ENCODE results near the gene MT1F.
"Not testable (repeated sequence)": the region's sequence is repeated elsewhere in the genome, so short reads cannot be mapped to it uniquely, and the experiment has no call there.

Gene MT1F

GRCh38 chr16:56657555-56658326, at the start of gene MT1F:
Gene MT1F, plus strand, starts transcription at chr16:56657959. Its CDS starts 100 bp downstream, at chr16:56658059.
- peak; percentile 49 to 63 (median 61) for DNase-seq (ENCODE audit: low read depth in 3 of 3)

DNA sequence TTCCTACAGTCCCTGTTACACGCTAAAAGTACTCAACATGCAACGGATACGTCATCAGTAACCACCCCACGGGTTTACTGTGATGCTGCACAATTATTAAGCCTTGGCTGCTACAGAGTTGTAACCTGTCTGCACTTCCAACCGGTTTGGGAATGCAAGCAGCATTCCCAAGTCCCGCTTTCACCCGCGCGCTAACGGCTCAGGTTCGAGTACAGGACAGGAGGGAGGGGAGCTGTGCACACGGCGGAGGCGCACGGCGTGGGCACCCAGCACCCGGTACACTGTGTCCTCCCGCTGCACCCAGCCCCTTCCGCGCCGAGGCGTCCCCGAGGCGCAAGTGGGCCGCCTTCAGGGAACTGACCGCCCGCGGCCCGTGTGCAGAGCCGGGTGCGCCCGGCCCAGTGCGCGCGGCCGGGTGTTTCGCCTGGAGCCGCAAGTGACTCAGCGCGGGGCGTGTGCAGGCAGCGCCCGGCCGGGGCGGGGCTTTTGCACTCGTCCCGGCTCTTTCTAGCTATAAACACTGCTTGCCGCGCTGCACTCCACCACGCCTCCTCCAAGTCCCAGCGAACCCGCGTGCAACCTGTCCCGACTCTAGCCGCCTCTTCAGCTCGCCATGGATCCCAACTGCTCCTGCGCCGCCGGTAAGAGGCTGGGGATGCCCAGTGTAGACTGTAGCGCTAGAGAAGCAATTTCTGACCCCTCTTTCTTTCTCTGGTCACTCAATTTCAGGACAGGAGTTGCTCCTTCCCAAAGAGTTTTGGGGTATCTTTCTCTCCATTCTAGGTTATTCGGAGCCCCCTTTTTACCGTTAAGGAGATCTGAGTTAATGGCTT, 49.5 kb upstream of the MT1F start, which contains the start of gene MT2A:
Gene MT2A, plus strand, starts transcription at position 542 of the 833 bp plus-strand sequence. Its CDS starts 72 bp downstream, at position 614.
- peak; percentile 73 to 82 (median 74) for DNase-seq (ENCODE audit: low read depth in 3 of 3)

GRCh38 chr16:56608876-56609462, 48.8 kb upstream of the MT1F start:
- no peak for DNase-seq (ENCODE audit: low read depth in 3 of 3)

GRCh38 chr16:56609463-56609921, 48.3 kb upstream of the MT1F start:
- peak in 2 of 3 experiments; percentile 51 to 63 for DNase-seq (ENCODE audit: low read depth in 3 of 3)

DNA sequence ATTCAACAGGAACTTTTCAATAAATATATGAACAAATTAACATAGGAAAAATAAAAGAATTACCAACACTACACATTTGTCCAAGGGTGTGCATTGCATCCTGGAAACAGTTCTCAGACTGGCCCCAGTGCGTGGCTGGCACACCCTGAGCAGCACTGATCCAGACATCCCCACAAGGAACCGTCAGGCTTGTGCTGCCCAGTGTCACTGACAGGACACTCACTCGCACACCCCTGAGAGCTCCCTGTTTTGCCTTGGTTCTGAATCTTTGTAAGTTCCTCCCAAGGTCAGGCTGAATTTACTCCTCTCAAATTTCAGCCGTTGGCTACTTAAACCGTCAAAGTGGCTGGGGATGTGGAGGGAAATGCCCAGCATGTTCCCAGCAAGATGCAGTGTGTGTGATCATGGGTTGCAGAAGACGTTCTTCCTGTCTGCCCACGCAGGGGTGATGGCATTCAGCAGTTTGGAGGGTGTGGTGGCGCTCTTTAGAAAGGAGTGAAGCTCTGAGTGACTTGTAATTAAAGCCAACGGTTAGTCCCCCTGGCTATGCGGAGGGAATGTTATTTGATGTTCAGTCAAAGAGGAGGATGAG, 47.6 kb upstream of the MT1F start:
- peak in 2 of 3 experiments; percentile 68 to 72 for DNase-seq (ENCODE audit: low read depth in 3 of 3)

- no peak for DNase-seq (ENCODE audit: low read depth in 3 of 3)
These were observed 47.1 kb upstream of the MT1F start for GRCh38 chr16:56610609-56611111.

DNA sequence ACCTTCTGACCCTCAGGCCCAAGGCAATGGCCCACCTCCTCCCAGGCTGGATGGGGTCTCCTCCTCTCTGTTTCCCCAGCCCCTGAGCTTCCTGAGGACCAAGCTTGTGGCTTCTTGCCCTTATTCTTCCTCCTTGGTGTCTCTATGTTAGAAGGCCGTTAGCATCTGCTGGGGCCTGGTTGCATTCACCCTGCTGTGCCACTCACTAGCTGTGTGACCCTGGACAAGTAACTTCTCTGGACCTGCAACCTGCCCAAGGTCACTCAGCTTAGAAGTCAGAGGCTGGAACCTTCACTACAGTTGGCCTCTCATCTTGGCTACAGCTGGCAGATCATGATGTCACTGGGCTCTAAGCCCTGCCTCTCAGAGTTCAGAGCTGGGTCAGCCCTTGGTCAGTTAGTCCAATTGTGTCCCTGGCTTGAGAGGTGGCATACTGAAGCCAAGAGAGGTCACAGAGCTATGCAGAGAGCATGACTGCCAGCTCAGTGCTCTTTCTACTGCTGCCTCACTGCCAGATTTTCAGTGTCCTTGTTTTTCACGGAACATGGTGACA, 46.4 kb upstream of the MT1F start:
- DNase-seq (ENCODE audit: low read depth in 3 of 3) = no peak

DNA sequence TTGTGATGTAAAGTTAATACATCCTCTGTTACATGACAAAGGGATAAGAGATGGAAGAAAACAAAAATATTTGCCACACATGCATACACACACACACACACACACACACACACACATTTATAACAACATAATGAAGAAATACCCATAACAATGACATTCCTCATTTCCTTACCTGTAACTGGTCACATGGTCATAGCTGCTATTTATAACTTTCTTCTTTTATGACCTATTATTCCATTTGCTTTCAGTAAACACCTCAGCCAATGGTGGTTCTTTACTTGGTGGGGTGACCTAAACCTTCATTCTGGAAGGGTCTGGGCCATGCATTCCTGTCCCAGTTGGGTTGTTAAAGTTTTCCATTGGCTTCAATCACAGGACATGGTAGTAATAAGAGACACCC, 44.1 kb upstream of the MT1F start:
- no peak for DNase-seq (ENCODE audit: low read depth in 3 of 3)

GRCh38 chr16:56614549-56614991, 43.2 kb upstream of the MT1F start:
- DNase-seq (ENCODE audit: low read depth in 3 of 3) = no peak

- DNase-seq (ENCODE audit: low read depth in 3 of 3) = no peak
These were observed 42.4 kb upstream of the MT1F start for GRCh38 chr16:56615353-56615752.

DNA sequence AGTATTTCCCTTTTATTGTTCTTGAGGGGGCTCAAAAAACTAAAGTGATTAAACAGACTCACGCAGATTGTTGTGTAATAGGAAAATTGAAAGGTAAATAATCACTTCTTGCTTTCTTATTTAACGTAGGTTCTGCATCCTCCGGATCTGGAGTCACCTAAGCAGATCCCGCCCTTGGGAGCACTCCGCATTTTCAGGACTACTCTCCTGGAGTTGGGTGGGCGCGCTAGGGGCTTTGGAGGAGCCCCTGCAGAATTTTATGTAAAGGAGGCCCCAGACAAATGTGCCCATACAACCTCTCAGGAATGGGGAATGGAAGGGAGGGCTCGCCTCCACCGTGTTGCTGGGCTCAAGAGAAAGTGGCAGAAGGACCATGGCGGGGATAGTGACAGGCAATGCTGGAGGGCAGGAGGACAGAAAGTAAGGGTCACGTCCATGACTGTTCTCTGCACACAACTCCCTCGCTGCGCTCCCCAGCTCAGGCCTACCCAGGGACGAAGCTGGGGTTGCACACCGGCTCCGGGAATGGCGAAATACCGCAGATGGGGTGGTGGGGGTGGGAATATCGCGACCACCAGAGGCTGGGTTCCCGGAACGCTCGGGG, 41.0 kb upstream of the MT1F start:
- DNase-seq (ENCODE audit: low read depth in 3 of 3) = no peak

GRCh38 chr16:56617212-56618085, 40.3 kb upstream of the MT1F start:
- peak in 1 of 3 experiments; percentile 31 for DNase-seq (ENCODE audit: low read depth in 3 of 3)

- DNase-seq (ENCODE audit: low read depth in 3 of 3) = no peak
These were observed 39.6 kb upstream of the MT1F start for GRCh38 chr16:56618138-56618537.

DNA sequence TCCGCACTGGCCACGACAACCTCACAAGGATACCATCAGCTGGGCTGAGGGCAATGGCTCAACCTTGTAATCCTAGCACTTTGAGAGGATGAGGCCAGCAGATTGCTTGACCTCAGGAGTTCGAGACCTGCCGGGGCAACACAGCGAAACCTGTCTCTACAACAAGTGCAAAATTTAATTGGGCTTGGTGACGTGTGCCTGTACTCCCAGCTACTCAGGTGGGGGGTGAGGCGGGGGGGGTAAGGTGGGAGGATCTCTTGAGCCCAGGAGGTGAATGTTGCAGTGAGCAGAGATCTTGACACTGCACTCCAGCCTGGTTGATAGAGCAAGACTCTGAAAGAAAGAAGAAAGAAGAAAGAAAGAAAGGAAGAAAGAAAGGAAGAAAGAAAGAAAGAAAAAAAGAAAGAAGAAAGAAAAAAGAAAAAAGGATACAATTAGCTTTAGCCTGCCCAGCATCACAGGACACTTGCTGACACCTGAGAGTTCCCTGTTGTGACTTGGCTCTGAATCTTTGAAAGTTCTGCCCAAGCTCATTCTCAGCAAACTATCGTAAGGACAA, 37.3 kb upstream of the MT1F start:
- no peak for DNase-seq (ENCODE audit: low read depth in 3 of 3)

DNA sequence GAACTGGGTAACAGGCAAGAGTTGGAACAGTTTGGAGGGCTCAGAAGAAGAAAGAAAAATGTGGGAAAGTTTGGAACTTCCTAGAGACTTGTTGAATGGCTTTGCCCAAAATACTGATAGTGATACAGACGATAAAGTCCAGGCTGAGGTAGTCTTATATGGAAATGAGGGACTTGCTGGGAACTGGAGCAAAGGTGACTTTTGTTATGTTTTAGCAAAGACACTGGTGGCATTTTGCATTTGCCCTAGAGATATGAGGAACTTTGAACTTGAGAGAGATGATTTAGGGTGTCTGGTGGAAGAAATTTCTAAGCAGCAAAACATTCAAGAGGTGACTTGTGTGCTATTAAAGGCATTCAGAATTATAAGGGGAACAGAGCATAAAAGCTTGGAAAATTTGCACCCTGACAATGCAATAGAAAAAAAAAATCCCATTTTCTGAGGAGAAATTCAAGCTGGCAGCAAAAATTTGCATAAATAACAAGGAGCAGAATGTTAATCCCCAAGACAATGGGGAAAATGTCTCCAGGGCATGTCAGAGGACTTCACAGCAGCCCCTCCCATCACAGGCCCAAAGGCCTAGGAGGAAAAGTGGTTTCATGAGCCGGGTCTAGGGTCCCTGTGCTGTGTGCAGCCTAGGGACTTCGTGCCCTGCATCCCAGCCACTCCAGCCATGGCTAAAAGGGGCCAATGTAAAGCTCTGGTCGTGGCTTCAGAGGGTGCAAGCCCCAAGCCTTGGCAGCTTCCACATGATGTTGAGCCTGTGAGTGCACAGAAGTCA, 35.9 kb upstream of the MT1F start:
- DNase-seq (ENCODE audit: low read depth in 3 of 3) = not testable (repeated sequence)

- DNase-seq (ENCODE audit: low read depth in 3 of 3) = not testable (repeated sequence)
These were observed 34.6 kb upstream of the MT1F start for GRCh38 chr16:56623184-56623583.

DNA sequence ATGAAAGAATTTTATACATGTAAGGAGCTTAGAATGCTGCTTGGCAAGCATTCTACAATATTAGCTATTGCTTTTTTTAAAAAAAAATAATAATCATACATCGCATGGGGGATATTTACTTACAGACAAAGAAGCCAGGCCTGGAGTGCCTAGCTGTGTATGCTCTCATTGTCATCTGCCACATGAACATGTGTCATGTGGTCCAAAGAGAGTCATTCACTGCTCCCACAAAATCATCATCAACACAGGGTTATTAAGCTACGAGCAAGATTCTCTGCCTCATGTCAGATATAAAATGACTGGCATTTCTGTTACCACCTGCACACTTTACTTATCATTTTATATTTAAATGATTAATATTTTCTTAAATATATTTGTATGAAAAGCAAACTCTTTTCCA, 34.1 kb upstream of the MT1F start:
- DNase-seq (ENCODE audit: low read depth in 3 of 3) = no peak

DNA sequence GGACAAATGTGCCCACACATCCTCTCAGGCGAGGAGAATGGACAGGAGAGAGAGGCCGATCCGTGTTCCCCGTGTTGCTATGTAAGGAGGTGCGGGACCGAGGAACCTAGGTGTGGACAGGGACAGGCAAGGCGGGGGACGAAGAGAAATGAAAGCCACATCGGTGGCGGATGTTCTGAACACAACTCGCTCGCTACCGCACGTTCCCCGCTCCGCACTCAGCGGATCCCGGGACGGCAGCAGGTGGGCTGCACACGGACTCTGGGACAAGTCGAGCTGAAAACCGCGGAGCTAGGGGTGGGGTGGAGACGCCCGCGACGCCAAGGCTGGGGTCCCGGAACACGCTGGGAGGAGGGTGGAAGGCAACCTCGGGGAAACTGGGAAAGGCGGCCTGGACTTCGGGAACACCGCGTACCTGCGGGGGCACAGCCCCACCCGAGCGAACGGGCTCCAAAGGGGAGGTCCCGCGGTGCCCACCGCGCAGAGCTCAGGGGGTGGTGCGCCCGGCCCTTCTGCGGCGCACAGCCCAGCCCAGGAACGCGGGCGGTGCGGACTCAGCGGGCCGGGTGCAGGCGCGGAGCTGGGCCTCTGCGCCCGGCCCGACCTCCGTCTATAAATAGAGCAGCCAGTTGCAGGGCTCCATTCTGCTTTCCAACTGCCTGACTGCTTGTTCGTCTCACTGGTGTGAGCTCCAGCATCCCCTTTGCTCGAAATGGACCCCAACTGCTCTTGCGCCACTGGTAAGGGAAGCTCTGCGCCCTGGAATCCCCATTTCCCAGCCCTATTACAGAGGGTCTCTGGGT, 32.4 kb upstream of the MT1F start, which contains the start of gene MT1E:
Gene MT1E, plus strand, starts transcription at position 642 of the 803 bp plus-strand sequence. Its CDS starts 71 bp downstream, at position 713.
- DNase-seq (ENCODE audit: low read depth in 3 of 3) = no peak
